ENCODE measurements around the gene ITGAD.

DNA sequence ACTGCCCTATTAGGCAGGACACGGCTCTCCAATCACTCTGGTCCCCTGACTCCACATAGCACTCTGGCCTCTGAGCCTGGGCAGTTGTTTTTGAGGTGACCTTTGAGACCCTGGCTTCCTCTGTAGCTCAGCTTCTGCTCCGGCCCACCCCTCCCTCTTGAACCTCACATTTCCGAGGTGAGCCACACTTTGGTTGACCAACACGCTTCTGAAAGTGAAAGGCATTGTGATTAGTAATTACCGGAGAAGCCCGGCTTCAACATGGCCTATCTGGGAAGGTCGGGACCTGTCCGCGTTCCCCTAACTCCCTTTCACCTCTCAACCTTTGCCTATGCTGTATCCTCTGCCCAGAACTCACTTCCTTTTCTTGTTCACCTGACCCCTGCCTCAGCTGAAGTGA lies 48.4 kb upstream of the ITGAD start:
- TF ChIP-seq, protein P1, sequence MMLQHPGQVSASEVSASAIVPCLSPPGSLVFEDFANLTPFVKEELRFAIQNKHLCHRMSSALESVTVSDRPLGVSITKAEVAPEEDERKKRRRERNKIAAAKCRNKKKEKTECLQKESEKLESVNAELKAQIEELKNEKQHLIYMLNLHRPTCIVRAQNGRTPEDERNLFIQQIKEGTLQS (CRISPR knock-in tag; conservative IDR thresholded peaks at IDR 0.05), result no peak
- TF ChIP-seq, protein P2, sequence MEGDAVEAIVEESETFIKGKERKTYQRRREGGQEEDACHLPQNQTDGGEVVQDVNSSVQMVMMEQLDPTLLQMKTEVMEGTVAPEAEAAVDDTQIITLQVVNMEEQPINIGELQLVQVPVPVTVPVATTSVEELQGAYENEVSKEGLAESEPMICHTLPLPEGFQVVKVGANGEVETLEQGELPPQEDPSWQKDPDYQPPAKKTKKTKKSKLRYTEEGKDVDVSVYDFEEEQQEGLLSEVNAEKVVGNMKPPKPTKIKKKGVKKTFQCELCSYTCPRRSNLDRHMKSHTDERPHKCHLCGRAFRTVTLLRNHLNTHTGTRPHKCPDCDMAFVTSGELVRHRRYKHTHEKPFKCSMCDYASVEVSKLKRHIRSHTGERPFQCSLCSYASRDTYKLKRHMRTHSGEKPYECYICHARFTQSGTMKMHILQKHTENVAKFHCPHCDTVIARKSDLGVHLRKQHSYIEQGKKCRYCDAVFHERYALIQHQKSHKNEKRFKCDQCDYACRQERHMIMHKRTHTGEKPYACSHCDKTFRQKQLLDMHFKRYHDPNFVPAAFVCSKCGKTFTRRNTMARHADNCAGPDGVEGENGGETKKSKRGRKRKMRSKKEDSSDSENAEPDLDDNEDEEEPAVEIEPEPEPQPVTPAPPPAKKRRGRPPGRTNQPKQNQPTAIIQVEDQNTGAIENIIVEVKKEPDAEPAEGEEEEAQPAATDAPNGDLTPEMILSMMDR (IDR thresholded peaks at IDR 0.05), result no peak
- TF ChIP-seq, protein P3, sequence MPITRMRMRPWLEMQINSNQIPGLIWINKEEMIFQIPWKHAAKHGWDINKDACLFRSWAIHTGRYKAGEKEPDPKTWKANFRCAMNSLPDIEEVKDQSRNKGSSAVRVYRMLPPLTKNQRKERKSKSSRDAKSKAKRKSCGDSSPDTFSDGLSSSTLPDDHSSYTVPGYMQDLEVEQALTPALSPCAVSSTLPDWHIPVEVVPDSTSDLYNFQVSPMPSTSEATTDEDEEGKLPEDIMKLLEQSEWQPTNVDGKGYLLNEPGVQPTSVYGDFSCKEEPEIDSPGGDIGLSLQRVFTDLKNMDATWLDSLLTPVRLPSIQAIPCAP (CRISPR knock-in tag; IDR thresholded peaks at IDR 0.05), result no peak
- TF ChIP-seq CBFB (CRISPR knock-in tag; IDR thresholded peaks at IDR 0.05; ENCODE audit: low read depth) (no peak), TEAD1 (CRISPR knock-in tag; IDR thresholded peaks at IDR 0.05) (no peak), GABPB1 (CRISPR knock-in tag; IDR thresholded peaks at IDR 0.05) (no peak), NFE2L1 (CRISPR knock-in tag; IDR thresholded peaks at IDR 0.05) (no peak), ZNF121 (CRISPR knock-in tag; IDR thresholded peaks at IDR 0.05) (no peak), SP1 (CRISPR knock-in tag; conservative IDR thresholded peaks at IDR 0.05) (no peak), RORB (CRISPR knock-in tag; IDR thresholded peaks at IDR 0.05) (no peak), ZNF263 (CRISPR knock-in tag; IDR thresholded peaks at IDR 0.05; ENCODE audit: low read depth) (no peak), MYBL2 (CRISPR knock-in tag; IDR thresholded peaks at IDR 0.05) (no peak)
